ENCODE data around the gene C16orf89.
A peak's percentile ranks its signal among the peaks of the same experiment; 100 is the strongest.

The C16orf89 gene

DNA sequence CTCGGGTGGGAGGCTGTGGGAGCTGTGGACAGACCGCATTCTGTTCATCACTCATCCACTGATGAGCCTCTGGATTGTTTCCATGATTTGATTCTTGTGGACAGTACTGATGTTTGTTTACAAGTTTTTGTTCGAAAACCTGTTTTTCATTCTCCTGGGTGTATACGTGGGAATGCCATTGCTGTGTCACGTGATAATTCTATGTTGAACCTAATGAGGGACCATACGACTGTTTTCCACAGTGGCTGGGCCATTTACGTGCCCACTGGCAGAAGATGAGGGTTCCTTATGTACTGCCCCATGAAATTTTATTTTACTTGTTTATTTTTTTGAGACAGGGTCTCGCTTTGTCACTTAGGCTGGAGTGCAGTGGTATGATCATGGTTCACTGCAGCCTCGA lies 3.3 kb upstream of the C16orf89 start (continued):
- TF ChIP-seq TRIM28 (IDR thresholded peaks at IDR 0.05; ENCODE audit: borderline replicate concordance, low read length) (no peak), ZNF837 (tag by site-specific recombination; IDR thresholded peaks at IDR 0.05) (no peak), ZNF214 (tag by site-specific recombination; IDR thresholded peaks at IDR 0.05; ENCODE audit: borderline replicate concordance) (no peak)

DNA sequence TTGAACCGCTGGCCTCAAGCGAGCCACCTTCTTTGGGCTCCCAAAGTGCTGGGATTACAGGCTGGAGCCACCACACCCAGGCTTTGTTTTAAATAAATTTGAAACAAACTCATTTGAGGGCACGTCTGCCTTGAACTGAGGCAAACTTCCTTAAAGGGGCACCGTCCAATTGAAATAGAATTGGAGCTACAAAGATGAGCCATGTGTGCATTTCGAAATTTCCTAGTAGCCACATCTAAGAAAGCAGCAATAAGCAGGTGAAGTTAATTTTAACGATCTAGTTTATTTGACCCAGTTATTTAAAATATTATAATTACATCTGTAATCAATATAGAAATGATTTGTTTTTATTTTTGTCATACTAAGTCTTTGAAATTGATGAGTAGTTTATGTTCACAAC lies 755 bp upstream of the C16orf89 start:
- H3K27ac ChIP-seq (ENCODE audit: extremely low read depth, low read depth, low read length) = no peak overlapping the region
- no peaks in the 10 kb centered on the region for H3K9me3 ChIP-seq (ENCODE audit: control insufficient read depth, insufficient read depth, low read depth, low read length)
- no peak overlapping the region for H3K4me3 ChIP-seq (ENCODE audit: low read depth, low read length)
- ChIA-PET POLR2A (no interaction called here), CTCF (interaction anchor here (0.8 to 1.3 kb wide), 2 partner anchors 9 to 10 kb away, joined by 5 to 6 read pairs; no protein-coding TSS in a partner anchor)
- peaks cover 14% of the 10 kb centered on the region for H3K4me1 ChIP-seq (ENCODE audit: control insufficient read depth, insufficient read depth, low read length)
- no peaks in the 10 kb centered on the region for H3K36me3 ChIP-seq (ENCODE audit: control insufficient read depth in 2 of 2, insufficient read depth in 1 of 2, low read length in 2 of 2)
- TF ChIP-seq ZNF174 (tag by site-specific recombination; IDR thresholded peaks at IDR 0.05) (no peak), ZSCAN4 (tag by site-specific recombination; IDR thresholded peaks at IDR 0.05) (no peak), ZNF133 (tag by site-specific recombination; IDR thresholded peaks at IDR 0.05) (no peak), ZNF792 (tag by site-specific recombination; IDR thresholded peaks at IDR 0.05) (no peak), ZNF10 (tag by site-specific recombination; IDR thresholded peaks at IDR 0.05) (peak; percentile 54; the same call in 1 of the 2 replicates)

GRCh38 chr16:5065326-5065725 lies 430 bp downstream of the C16orf89 start:
- POLR2A ChIA-PET = no interaction called here
- Histone ChIP-seq H3K9me3 (ENCODE audit: control insufficient read depth, insufficient read depth, low read depth, low read length) (no peaks in the 10 kb centered on the region), H3K4me3 (ENCODE audit: low read depth, low read length) (no peak overlapping the region), H3K4me1 (ENCODE audit: control insufficient read depth, insufficient read depth, low read length) (peaks cover 14% of the 10 kb centered on the region), H3K36me3 (ENCODE audit: control insufficient read depth in 2 of 2, insufficient read depth in 1 of 2, low read length in 2 of 2) (no peaks in the 10 kb centered on the region), H3K27ac (ENCODE audit: extremely low read depth, low read depth, low read length) (peak overlapping the region; percentile 27; the same call in 1 of the 2 replicates)
- TF ChIP-seq ZNF335 (tag by site-specific recombination; conservative IDR thresholded peaks at IDR 0.05) (peak; percentile 68), ZBTB8A (tag by site-specific recombination; IDR thresholded peaks at IDR 0.05) (0 out of 2 replicates have a peak, but pooled peaks have one; percentile 2), ZNF398 (tag by site-specific recombination; IDR thresholded peaks at IDR 0.05) (peak; percentile 6), PRDM10 (tag by site-specific recombination; IDR thresholded peaks at IDR 0.05) (peak; percentile 11; the same call in 1 of the 2 replicates), ZNF223 (tag by site-specific recombination; IDR thresholded peaks at IDR 0.05) (no peak)
- CTCF ChIA-PET = interaction anchor here (0.6 to 0.7 kb wide), 2 partner anchors 237 to 547 kb away, joined by 3 read pairs; no protein-coding TSS in a partner anchor

DNA sequence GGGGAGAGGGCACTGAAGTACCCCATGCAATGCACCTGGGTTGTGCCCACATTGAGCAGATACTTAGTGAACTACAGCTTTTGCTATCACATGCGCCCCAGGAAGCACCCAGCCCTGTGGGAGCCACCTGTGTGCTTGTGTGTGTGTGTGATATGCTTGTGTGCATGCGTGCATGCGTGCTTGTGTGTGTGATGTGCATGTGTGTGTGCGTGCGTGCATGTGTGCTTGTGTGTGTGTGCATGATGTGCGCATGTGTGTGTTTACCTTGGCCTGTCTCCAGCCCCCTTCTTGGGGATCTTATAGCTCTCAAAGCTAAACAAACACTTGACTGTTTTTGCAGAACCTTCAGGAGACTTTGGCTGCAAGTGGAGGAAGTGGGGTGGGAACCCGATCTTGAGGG lies 841 bp downstream of the C16orf89 start:
- H3K4me1 ChIP-seq (ENCODE audit: control insufficient read depth, insufficient read depth, low read length) = peaks cover 14% of the 10 kb centered on the region
- no peak overlapping the region for H3K4me3 ChIP-seq (ENCODE audit: low read depth, low read length)
- H3K9me3 ChIP-seq (ENCODE audit: control insufficient read depth, insufficient read depth, low read depth, low read length) = no peaks in the 10 kb centered on the region
- ChIA-PET POLR2A (no interaction called here), CTCF (interaction anchor here (0.6 to 1.2 kb wide), 3 partner anchors 10 to 547 kb away, joined by 3 read pairs; no protein-coding TSS in a partner anchor)
- H3K27ac ChIP-seq (ENCODE audit: extremely low read depth, low read depth, low read length) = no peak overlapping the region
- H3K36me3 ChIP-seq (ENCODE audit: control insufficient read depth in 2 of 2, insufficient read depth in 1 of 2, low read length in 2 of 2) = no peaks in the 10 kb centered on the region
- TF ChIP-seq ZNF701 (tag by site-specific recombination; IDR thresholded peaks at IDR 0.05) (peak; percentile 80; the same call in 1 of the 2 replicates), ZNF114 (tag by site-specific recombination; IDR thresholded peaks at IDR 0.05) (no peak), PRDM4 (tag by site-specific recombination; IDR thresholded peaks at IDR 0.05) (peak; percentile 49; the same call in 1 of the 2 replicates), ZBTB8A (tag by site-specific recombination; IDR thresholded peaks at IDR 0.05) (0 out of 2 replicates have a peak, but pooled peaks have one; percentile 8), ZNF404 (tag by site-specific recombination; IDR thresholded peaks at IDR 0.05) (no peak)

Measured in HEK293 (cell line).